Pulmonary artery endothelial cell (primary cell): ENCODE data around the gene TCTN1. TPM values are rescaled to one million over a fixed set of nuclear protein-coding genes. Genes with fewer than 3 reads are reported as not detected.
"Not testable (repeated sequence)": the region's sequence is repeated elsewhere in the genome, so short reads cannot be mapped to it uniquely, and the experiment has no call there.

ENCODE experiments used
- DNase-seq: peaks from one replicate; pipeline ENCODE4 v3.0.0-alpha.2; 2011; ENCODE audit warnings: low read depth, low spot score
- total RNA-seq: library from RNA; depleted of rRNA; stranded (reverse); fragments of >200 nt; gene quantifications from 2 replicates; pipeline ENCODE4 v1.2.3, GENCODE V29; 2014

The TCTN1 gene
- total RNA-seq, 1 donor from 2014 or later, result 12.1 TPM

DNA sequence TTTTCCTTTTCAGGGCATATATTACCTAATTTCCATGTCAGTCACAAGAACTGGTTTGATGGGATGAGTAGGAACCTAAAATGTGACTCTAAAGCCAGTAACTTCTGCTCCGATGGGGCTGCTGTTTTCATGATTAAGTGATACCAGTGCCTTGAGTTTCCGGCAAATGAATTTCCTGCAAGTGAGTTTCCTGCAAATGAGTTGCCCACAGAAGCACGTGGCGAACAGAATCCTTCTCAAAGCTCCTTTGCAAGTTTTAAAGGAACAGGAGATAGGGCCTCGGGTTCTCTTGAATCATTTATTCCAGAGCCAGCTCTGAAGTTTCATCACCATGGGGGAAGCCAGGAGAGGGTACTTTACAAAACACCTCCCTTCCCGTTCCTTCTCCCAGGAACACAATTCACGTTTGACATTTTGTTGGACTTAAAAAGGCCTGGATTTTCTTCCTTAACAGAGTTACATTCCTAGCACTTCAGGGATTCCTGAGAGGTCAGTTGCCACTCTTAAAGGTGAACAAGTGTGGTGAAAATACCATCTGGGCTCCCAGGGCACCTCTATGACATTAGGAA is 28.6 kb upstream of the TCTN1 start:
- DNase-seq, result no peak

GRCh38 chr12:110587102-110587501 is 26.8 kb upstream of the TCTN1 start:
- DNase-seq, result not testable (repeated sequence)

DNA sequence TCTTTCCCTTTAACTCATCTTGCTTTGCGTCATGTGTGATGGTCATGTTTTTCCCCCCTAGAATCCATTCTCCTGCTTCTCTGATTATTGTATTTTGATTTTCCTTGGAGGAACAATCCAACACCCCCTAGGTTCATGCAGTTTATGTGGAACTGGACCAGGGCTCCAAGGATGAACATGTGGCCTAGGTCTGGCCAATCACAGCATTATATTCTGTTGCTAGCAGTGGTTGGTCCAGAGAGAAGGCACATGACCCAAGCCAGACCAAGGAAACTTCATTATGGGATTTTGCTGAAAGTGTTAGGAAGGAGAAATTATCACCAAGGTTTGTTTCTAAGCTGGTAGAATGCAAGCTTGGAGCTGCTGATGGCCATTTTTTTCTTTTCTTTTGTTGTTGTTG is 23.9 kb upstream of the TCTN1 start:
- DNase-seq, result no peak

DNA sequence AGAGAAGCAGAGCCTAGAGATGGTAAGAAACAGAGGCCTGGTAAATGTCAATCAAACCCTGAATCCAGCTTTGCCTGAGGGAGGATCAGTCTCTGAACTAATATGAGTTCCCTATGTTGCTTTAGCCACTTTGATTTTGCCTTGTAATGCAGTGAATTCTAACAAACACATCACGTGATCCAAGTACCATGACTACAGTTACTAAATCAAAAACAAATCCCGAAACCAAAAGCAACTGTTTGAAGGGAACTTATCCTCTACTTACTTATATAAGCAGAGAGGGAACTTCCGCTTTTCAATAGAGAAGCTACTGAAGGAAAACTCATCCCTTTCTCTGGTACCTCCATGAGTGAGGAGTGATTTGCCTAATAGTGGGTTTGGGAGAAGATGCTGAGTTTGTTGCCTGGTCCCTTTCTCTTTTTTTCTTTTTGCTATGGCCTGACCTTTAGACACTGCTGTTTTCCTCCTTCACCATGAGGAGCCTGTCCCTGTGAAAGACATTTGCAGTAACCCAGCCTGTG is 23.1 kb upstream of the TCTN1 start:
- DNase-seq, result no peak

DNA sequence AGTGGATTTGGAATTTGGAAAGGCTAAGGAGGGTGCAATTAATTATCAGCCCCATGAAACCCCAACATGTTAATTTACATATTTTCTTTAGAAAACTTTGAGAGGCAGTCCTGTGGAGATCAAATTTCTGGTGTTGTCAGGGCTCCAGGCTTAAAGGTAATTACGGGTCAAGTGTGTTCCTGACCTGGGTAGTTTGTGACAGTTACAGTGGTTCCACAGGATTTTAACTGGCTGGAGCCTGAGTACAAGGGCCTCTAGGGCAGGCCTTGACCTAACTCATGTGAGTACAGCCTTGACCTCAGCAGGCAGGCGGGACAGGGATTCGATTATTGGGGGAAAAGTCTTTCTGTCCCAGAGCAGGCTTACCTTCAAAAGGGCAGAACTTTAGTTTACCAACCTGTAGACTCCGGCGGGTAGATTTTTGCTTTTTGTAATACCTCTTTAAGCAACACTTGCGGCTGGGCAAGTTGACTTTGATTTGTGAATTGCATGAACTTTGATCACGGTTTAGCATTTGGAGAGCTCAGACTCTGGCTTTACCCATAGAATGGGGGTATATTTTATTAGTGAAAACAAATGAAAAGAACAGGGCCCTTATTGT is 22.4 kb upstream of the TCTN1 start:
- DNase-seq, result no peak

- no peak for DNase-seq
These were observed 21.9 kb upstream of the TCTN1 start for GRCh38 chr12:110592078-110592477.

GRCh38 chr12:110592919-110593318 is 21.0 kb upstream of the TCTN1 start:
- not testable (repeated sequence) for DNase-seq

- DNase-seq, result no peak
These were observed 16.0 kb upstream of the TCTN1 start for GRCh38 chr12:110597885-110598284.

GRCh38 chr12:110599334-110599733 is 14.6 kb upstream of the TCTN1 start:
- no peak for DNase-seq

DNA sequence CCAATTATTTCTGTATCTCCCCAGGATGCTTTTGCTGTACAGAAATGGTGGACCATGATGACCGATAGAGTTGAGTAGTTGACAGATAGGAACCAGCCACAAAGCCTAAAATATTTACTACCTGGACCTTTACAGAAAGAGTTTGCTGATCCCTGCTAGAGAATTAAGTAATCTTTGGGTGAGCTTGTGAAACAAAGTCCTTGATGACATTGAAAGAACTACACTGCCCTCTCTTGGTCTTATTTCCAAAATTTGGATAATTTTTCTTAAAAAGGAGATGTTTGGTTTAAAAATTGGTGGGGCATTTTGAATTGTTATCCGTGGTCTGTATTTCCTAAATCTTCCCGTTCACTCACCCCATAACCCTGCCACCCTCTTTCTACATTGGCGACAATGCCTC is 13.7 kb upstream of the TCTN1 start:
- DNase-seq, result no peak

GRCh38 chr12:110602085-110602814 is 11.7 kb upstream of the TCTN1 start:
- DNase-seq, result not testable (repeated sequence)

DNA sequence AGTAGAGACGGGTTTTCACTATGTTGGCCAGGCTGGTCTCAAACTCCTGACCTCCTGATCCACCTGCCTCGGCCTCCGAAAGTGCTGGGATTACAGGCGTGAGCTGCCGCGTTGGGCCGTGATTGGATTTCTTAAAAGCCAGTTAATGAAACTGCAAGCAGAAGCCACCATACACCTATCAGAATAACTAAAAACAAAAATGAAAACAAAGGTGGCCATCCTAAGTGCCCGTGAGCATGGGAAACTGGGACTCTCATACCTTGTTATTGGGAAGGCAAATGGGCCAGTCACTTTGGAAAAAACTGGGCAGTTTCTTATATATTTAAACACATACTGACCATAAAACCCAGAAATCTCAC is 7.7 kb upstream of the TCTN1 start:
- no peak for DNase-seq

GRCh38 chr12:110613071-110613770 is 708 bp upstream of the TCTN1 start:
- no peak for DNase-seq

DNA sequence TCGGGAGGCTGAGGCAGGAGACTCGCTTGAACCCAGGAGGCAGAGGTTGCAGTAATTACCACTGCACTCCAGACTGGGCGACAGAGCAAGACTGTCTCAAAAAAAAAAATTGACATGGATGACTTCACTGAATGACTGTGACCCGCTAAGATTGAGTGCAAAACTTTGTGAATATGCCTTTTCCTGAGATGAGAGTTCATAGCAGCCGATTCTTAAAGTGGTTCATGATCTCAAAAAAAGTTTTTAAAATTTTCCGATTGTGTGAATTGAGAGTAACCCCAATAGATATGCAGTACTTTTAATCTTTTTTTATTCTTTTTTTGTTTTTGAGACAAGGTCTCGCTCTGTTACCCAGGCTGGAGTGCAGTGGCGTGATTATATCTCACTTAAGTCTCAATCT is 1.2 kb downstream of the TCTN1 start:
- DNase-seq, result no peak

DNA sequence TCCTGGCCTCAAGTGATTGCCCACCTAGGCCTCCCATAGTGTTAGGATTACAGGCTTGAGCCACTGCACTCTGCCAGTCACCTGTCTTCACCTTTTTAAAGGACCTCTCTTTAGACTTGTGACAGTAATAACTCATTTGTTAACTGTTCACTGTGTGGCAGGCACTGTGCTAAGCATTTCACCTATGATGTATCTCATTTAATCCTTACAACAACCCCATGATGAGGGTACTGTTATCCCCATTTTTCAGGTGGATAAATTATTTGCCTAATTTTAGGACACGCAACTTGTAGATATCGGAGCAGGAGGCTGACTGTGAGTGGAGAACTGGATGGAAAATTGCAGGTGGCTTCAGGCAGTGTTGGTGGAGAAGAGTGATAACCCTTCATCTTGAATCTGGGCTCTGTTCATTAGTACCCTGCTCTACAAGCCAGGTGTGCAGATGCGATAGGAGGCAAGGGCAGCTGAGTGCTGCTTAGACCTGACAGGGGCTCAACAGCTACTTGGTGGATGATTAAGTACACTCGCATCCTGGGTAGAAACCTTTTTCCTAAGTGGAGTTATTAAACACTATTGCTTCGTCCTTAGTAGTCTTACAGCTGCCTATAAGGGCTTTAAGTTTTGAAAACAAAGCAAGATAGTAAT is 2.7 kb downstream of the TCTN1 start:
- no peak for DNase-seq

DNA sequence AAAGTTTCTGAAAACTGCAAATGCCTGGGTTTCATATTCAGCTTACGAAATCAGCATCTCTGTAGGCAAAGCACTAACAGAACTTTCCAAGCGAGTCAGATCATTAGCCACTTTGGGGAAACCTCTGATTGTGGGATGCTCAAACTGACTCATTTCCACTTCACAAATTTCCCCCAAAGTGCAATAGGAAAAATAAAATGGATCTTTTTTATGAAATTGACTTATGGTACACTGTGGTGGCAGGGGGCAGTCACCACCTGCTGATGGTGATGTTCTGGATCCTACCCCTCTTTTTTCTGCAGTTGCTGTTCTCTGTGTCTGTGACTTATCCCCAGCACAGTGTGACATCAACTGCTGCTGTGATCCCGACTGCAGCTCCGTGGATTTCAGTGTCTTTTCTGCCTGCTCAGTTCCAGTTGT is 5.6 kb downstream of the TCTN1 start:
- no peak for DNase-seq

GRCh38 chr12:110622582-110622981 is 8.7 kb downstream of the TCTN1 start:
- DNase-seq, result no peak

DNA sequence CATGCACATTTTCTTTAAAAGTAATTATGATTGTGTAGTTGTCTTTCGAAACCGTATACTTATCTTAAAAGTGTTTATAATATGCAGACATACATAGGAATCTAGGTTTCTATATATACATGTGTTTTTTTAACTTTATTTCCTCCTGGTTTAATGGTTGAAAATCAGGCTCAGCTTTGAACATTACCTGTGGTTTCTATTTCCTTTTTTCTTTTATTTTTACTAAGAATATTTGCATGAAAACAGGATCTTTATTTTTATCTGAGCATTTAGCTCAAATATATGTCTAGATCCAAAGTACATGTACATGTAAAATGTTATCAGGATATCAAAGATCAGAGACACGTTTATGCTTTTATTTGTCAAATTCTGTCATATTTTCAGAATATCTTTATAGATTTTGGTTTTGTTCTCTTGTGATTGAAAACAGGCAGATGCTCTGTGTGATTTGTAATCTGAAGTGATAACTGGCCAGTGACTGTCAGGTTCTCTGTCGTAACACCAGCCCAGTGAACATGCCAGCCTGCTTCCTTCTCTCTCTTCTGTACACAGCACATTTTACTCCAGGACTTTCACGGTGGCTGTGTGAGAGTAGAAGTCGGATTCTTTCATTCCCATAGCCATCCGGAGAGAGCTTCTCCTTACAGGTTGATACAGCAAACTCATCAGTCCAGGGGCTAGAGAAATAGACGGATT is 13.7 kb downstream of the TCTN1 start:
- DNase-seq, result no peak

DNA sequence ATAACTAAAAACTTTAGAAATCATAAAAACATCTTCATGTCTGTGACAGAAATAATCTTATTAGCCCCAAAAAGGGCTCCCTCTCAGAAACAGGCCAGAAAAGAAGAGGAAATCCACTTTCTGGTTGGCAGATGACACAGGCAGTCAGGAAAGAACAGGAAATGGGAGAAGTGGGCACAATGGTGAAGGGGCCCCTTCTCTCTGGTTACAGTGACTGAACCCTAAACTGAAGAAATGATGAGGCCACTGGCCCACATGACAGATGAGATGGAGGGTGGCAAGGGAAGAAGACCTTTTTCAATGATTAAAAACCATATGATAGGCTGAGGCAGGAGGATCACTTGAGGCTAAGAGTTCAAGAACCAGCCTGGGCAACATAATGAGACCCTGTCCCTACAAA is 21.1 kb downstream of the TCTN1 start:
- no peak for DNase-seq

DNA sequence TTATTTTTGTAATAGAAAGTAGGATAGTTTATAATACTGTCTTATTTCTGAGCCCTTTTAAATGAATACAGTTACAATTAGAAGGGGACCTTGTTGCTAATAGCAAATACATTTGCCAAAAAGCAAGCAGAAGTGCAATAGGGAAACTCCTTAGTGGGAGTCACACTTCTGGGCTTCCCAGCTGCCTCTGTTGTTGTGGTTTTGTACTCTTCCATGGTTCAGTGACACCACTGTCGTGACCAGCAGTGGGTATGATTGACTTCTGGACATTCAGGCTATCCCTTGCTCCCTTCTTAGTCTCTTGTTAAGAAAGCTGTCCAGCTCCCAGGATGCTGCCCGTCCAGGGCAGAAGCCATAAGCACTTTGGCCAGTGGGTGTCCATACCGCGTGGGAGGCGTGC is 22.6 kb downstream of the TCTN1 start:
- DNase-seq, result no peak

GRCh38 chr12:110637869-110638441 is 24.0 kb downstream of the TCTN1 start:
- no peak for DNase-seq
